ENCODE data around the gene NLGN1.
"Not testable (repeated sequence)": the region's sequence is repeated elsewhere in the genome, so short reads cannot be mapped to it uniquely, and the experiment has no call there.

NLGN1 gene

DNA sequence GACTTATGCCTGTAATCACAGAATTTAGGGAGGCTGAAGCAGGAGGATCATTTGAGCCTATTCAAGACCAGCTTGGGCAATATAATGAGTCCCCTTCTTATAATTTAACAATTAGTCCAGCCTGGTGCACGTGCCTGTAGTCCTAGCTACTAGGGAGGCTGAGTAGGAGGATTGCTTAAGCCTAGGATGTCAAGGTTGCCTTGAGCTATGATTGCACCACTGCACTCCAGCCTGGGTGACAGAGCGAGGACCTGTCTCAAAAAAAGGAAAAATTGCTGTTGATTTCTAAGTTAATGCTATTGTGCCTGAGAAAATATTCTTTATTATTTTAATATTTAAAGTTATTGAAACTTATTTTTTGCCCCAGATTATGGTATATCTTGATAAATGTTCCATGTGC lies 159.0 kb downstream of the NLGN1 start:
- Mint-ChIP-seq H3K36me3 (ENCODE audit: low read depth) (no peaks in the 10 kb centered on the region), H3K9me3 (no peaks in the 10 kb centered on the region)

GRCh38 chr3:173567997-173568396 lies 170.5 kb downstream of the NLGN1 start:
- Mint-ChIP-seq H3K27me3 (no peaks in the 10 kb centered on the region), H3K4me3 (no peak overlapping the region), H3K4me1 (ENCODE audit: low read depth) (no peaks in the 10 kb centered on the region), H3K27ac (no peak overlapping the region), H3K36me3 (ENCODE audit: low read depth) (no peaks in the 10 kb centered on the region), H3K9me3 (no peaks in the 10 kb centered on the region)
- DNase-seq: no peak

More for the DNA sequence above, 159.0 kb downstream of the NLGN1 start:
- no peak for DNase-seq
- Mint-ChIP-seq H3K27me3 (no peaks in the 10 kb centered on the region), H3K4me1 (ENCODE audit: low read depth) (no peaks in the 10 kb centered on the region), H3K27ac (no peak overlapping the region), H3K4me3 (no peak overlapping the region)

- Mint-ChIP-seq H3K27me3 (no peaks in the 10 kb centered on the region), H3K9me3 (no peaks in the 10 kb centered on the region), H3K27ac (no peak overlapping the region), H3K4me1 (ENCODE audit: low read depth) (no peaks in the 10 kb centered on the region), H3K4me3 (no peak overlapping the region), H3K36me3 (ENCODE audit: low read depth) (no peaks in the 10 kb centered on the region)
- DNase-seq: no peak
These were observed 171.1 kb downstream of the NLGN1 start for GRCh38 chr3:173568623-173569022.

DNA sequence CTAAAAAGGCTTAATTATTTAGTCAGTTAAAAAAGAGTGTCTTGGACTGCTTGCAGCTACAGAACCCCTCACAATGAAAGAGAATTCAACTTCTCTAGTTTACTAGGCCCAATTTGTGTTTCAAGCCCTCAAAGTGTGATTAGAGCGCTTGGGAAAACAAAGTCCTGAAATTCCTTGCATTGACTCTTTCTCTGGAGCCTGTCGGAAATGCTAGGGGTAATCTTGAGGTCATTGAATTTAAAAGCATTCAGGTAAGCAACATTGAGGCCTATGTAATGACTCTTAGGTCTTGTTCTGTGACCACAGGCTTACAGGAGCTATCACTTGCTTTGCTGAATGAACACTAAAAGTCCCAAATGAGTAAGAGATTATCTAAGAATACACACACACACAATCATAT lies 186.0 kb downstream of the NLGN1 start:
- peaks cover 35% of the 10 kb centered on the region for H3K27me3 Mint-ChIP-seq
- DNase-seq: no peak
- no peak overlapping the region for H3K27ac Mint-ChIP-seq
- H3K9me3 Mint-ChIP-seq: no peaks in the 10 kb centered on the region
- no peaks in the 10 kb centered on the region for H3K36me3 Mint-ChIP-seq (ENCODE audit: low read depth)
- H3K4me3 Mint-ChIP-seq: no peak overlapping the region
- H3K4me1 Mint-ChIP-seq (ENCODE audit: low read depth): peaks cover 11% of the 10 kb centered on the region

DNA sequence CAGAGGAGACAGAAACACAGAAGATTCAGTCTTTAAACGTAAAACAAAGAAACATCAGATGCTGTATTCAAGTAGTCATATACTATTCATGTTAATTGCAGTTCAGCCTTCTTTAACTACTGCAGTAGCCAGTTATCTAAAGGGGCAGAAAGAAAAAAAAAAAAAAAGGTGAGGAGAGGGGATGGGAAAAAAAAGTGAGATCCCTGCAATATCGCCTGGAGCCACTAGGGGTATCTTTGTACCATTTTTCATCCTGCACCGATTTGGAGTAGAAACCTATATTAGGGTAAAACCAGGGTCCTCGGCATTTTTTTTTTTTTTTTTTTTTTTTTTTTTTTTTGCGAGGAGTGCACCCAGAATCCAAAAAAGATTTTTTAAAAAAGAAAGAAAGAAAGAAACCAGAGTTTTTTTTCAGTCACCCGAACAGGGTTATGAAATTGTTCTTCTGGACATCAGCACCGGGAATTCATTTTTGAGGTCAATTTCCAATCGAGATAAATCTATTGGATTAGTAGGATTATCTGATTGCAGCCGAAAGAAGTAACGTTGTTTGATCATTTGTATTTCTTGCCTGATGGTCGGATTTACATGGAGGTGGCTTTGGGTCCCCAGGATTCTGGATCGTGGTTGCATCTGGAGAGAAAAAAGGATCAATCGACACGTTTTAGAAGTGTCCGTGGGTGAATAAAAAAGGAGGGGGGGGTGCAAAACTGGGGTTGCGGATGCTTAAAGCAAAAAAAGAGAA lies 186.7 kb downstream of the NLGN1 start:
- Mint-ChIP-seq H3K9me3 (no peaks in the 10 kb centered on the region), H3K4me1 (ENCODE audit: low read depth) (peaks cover 11% of the 10 kb centered on the region), H3K4me3 (no peak overlapping the region), H3K27ac (no peak overlapping the region), H3K27me3 (peaks cover 35% of the 10 kb centered on the region), H3K36me3 (ENCODE audit: low read depth) (no peaks in the 10 kb centered on the region)
- DNase-seq: no peak

DNA sequence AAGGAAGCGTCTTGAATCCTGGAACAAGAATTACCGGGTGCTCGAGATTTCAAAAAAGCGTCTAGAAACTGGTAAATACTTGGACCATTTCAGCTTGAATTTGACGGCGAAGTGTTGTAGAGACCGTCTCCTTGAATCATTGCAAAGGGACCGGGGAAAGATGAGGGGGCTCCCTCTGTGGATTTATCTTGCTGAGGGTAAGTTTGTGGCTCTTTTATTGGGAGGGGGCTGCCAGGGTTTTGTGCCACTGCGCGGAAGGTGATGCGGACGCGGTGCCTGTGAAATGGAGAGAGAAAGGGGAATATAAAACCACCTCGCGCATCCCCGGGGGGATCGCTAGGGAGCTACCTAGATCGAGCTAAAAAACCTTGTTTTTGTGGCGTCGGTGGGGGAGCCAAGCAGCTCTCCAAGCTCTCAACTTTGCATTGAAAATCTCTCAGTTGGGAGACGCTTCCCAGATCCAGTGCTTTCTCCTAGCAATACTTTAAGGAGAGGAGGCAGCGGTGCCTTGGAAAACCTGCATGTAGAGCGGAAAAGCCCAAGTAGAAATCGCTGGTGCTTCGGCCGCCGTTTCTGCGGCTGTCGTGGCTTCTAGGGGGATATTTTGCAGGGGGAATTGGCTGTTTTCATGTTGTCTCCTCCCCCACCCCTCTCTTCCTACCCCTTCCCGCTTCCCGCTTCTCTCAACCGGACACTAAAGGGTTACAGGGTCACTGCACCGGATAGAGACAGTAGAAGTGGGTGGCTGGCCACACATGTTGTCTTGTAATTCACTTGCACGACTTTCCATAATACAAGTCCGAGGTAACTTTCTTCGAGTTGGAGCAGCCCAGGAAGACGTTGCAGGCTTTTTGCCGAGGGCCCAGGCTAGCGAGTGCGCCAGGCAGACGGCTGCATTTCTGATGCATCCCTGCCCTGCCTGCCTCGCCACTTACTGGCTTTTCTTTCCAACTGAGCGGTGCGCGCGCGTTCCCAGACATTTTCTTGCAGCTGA lies 187.6 kb downstream of the NLGN1 start:
- DNase-seq: no peak
- peaks cover 35% of the 10 kb centered on the region for H3K27me3 Mint-ChIP-seq
- no peaks in the 10 kb centered on the region for H3K9me3 Mint-ChIP-seq
- no peak overlapping the region for H3K27ac Mint-ChIP-seq
- no peaks in the 10 kb centered on the region for H3K36me3 Mint-ChIP-seq (ENCODE audit: low read depth)
- H3K4me1 Mint-ChIP-seq (ENCODE audit: low read depth): peaks cover 11% of the 10 kb centered on the region
- H3K4me3 Mint-ChIP-seq: no peak overlapping the region

DNA sequence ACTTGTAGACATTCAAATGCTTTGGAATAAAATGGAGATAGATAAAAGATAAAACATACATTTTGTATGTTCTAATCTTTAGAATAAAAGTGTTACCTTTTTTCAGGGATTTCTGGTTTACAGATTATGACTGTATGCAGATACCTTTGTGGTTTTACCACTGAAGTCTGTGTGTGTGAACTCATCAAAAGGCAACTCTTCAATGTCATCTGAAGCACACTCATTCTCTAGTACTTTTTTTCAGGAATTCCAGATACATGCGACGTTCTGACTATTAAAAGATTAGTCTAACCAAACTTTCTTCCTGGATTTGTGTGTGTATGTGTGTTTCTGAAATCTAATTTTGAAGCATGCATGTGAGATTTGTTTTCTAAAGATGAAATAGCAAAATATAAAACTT lies 188.6 kb downstream of the NLGN1 start:
- Mint-ChIP-seq H3K27ac (no peak overlapping the region), H3K9me3 (no peaks in the 10 kb centered on the region), H3K4me1 (ENCODE audit: low read depth) (peaks cover 11% of the 10 kb centered on the region), H3K27me3 (peaks cover 35% of the 10 kb centered on the region), H3K4me3 (no peak overlapping the region), H3K36me3 (ENCODE audit: low read depth) (no peaks in the 10 kb centered on the region)
- no peak for DNase-seq

DNA sequence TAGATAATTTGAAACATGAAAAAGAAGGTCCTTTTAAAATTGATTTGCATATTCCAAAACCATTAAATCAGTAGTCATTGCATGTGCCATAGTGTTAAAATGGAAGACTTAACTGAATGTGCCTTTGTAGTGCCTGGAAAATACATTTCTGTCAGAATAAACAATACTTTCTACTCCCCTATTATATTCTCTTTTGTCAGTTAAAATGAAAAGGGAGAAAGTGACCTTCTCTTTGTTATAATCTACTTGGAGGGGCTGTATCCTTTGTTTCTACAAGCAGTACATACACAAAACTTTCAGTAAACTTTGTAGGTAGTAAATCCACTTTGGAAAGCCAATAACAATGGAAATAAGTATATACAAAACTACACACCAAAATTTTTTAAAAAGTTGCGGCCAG lies 189.5 kb downstream of the NLGN1 start:
- H3K36me3 Mint-ChIP-seq (ENCODE audit: low read depth): no peaks in the 10 kb centered on the region
- H3K4me3 Mint-ChIP-seq: no peak overlapping the region
- H3K27me3 Mint-ChIP-seq: peaks cover 35% of the 10 kb centered on the region
- no peak overlapping the region for H3K27ac Mint-ChIP-seq
- no peaks in the 10 kb centered on the region for H3K9me3 Mint-ChIP-seq
- peaks cover 11% of the 10 kb centered on the region for H3K4me1 Mint-ChIP-seq (ENCODE audit: low read depth)
- DNase-seq: no peak

DNA sequence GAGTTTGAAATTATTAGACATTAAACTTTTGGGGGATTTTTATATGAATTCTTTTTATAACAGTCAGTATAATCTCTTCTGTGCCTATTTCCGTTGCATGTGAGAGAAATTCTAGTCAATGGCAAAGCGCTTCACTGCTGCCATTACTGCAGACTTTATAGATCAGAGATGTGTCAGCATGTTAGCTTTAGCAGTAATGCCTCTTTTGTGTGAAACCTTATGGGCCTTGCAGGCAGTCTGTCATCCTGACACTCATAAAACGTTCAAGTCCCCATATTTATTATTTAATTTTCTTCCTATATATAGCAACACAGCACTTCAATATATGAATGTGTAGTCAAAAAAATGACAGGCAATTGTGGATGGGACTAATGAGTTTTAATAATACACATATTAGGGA lies 191.0 kb downstream of the NLGN1 start:
- no peaks in the 10 kb centered on the region for H3K36me3 Mint-ChIP-seq (ENCODE audit: low read depth)
- peaks cover 11% of the 10 kb centered on the region for H3K4me1 Mint-ChIP-seq (ENCODE audit: low read depth)
- no peaks in the 10 kb centered on the region for H3K9me3 Mint-ChIP-seq
- peaks cover 29% of the 10 kb centered on the region for H3K27me3 Mint-ChIP-seq
- H3K4me3 Mint-ChIP-seq: no peak overlapping the region
- no peak for DNase-seq
- H3K27ac Mint-ChIP-seq: no peak overlapping the region

GRCh38 chr3:173589116-173589515 lies 191.6 kb downstream of the NLGN1 start:
- Mint-ChIP-seq H3K4me1 (ENCODE audit: low read depth) (peaks cover 11% of the 10 kb centered on the region), H3K27me3 (peaks cover 23% of the 10 kb centered on the region), H3K4me3 (no peak overlapping the region), H3K9me3 (no peaks in the 10 kb centered on the region), H3K27ac (no peak overlapping the region), H3K36me3 (ENCODE audit: low read depth) (no peaks in the 10 kb centered on the region)
- no peak for DNase-seq

DNA sequence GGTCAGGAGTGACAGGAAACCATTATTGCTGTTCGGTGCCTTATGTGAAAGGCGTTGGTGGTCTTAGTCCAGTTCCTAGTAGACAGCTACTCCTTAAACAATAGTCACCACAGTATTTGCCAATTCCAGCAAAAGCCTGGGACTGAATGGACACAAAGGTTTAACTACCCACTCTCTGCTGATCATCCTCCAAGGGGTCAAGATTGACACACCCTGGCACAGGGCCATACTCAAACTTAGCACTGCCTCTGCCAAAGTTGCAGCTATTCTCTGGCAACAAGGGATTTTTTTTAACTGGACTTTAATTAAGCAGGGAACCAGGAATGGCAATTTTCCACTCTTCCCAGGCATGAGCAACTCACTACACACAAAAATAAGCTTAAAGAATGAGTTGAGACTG lies 193.9 kb downstream of the NLGN1 start:
- Mint-ChIP-seq H3K4me3 (no peak overlapping the region), H3K27ac (no peak overlapping the region), H3K27me3 (peaks cover 2% of the 10 kb centered on the region), H3K36me3 (ENCODE audit: low read depth) (no peaks in the 10 kb centered on the region), H3K4me1 (ENCODE audit: low read depth) (no peaks in the 10 kb centered on the region), H3K9me3 (no peaks in the 10 kb centered on the region)
- DNase-seq: no peak

- H3K27me3 Mint-ChIP-seq; H3K4me1 Mint-ChIP-seq (ENCODE audit: low read depth); H3K9me3 Mint-ChIP-seq; H3K4me3 Mint-ChIP-seq; DNase-seq; H3K36me3 Mint-ChIP-seq (ENCODE audit: low read depth); H3K27ac Mint-ChIP-seq: not testable (repeated sequence)
These were observed 197.3 kb downstream of the NLGN1 start for GRCh38 chr3:173594881-173595280.

DNA sequence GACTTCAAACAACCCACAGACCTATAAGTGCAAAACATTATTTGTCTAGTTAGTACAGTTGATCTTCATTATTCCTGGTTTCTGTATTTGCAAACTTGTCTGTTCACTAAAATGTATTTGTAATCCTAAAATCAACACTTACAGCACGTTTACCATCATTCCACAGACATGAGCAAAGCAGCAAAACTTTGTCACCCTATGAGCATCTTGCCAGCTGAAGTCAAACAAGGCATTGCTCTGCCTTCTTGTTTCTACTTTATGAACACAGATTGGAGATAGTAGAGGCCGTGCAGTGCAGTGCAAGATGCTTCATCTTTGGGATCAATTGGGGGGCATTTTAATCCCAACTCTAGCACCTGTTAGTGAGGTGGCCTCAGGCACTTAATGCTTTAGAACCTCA lies 202.1 kb downstream of the NLGN1 start:
- Mint-ChIP-seq H3K27ac (no peak overlapping the region), H3K27me3 (no peaks in the 10 kb centered on the region), H3K9me3 (no peaks in the 10 kb centered on the region), H3K36me3 (ENCODE audit: low read depth) (no peaks in the 10 kb centered on the region), H3K4me3 (no peak overlapping the region), H3K4me1 (ENCODE audit: low read depth) (no peaks in the 10 kb centered on the region)
- no peak for DNase-seq

- Mint-ChIP-seq H3K9me3 (peaks cover 2% of the 10 kb centered on the region), H3K4me3 (no peak overlapping the region), H3K36me3 (ENCODE audit: low read depth) (no peaks in the 10 kb centered on the region), H3K27me3 (no peaks in the 10 kb centered on the region), H3K4me1 (ENCODE audit: low read depth) (no peaks in the 10 kb centered on the region), H3K27ac (no peak overlapping the region)
- DNase-seq: no peak
These were observed 217.0 kb downstream of the NLGN1 start for GRCh38 chr3:173614522-173614921.

DNA sequence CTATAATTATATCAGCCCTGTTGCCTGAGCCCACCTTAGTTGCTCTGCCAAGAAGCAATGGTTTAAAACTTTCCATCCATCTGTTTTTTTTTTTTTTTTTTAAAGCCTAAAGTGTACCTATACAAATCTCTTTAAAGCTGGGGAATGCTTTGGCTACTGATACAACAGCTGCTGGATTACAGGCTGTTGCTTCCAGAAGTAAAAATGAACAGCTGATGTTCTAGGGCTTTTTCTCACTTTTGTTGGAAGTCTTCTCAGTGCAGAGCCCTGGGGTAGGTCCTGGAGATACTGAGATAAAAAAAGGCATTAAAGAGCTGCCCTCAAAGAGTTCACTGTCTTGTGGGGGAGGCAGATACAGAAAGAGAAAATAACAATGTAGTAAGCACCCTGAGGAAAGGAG lies 218.1 kb downstream of the NLGN1 start:
- Mint-ChIP-seq H3K9me3 (peaks cover 2% of the 10 kb centered on the region), H3K27me3 (no peaks in the 10 kb centered on the region), H3K27ac (no peak overlapping the region), H3K36me3 (ENCODE audit: low read depth) (no peaks in the 10 kb centered on the region), H3K4me1 (ENCODE audit: low read depth) (no peaks in the 10 kb centered on the region), H3K4me3 (no peak overlapping the region)
- DNase-seq: no peak

All from activated T-cell treated with anti-CD3 and anti-CD28 coated beads, Interleukin-2, amount 50 U/mL, for 24 hours (primary cell).